Spleen (tissue), 7 donors: Measurements from ENCODE around the gene CDK14.

ENCODE experiments used
- CTCF ChIP-seq, 11 experiments: fragments of 200-600 bp in 7 of 11; fragments of 450-650 bp in 4 of 11; sonication (generic) in 4 of 11; IDR thresholded peaks in 8 of 11; conservative IDR thresholded peaks in 3 of 11; 1 replicate in 7 of 11; 2 replicates in 4 of 11; pipeline versions ENCODE4 v1.4.0 to v1.8.0; 2016 to 2021; ENCODE audit warnings: antibody characterized with exemption in 11 of 11, inconsistent platforms in 4 of 11, mild to moderate bottlenecking in 1 of 11
- POLR2A ChIP-seq, 3 donors: fragments of 450-650 bp; IDR thresholded peaks; one replicate each; pipeline ENCODE4 v1.5.1; 2017; ENCODE audit warnings: antibody characterized with exemption in 3 of 3, mild to moderate bottlenecking in 1 of 3
- POLR2AphosphoS5 ChIP-seq, 3 donors: sonication (generic); formaldehyde crosslinking; IDR thresholded peaks; one replicate each; pipeline ENCODE4 v1.5.1; 2017; ENCODE audit warnings: antibody characterized with exemption in 3 of 3
- donor health status: DM: no; HTN: no; CAD: no; lungs with moderate emphysema.
- donor health status: DM: no; HTN: no; CAD: no.
- donor health status: DM: no; HTN: no; CAD: no.

- no peak for TF ChIP-seq CTCF (IDR thresholded peaks at IDR 0.05 in 8 of 11, conservative IDR thresholded peaks at IDR 0.05 in 3 of 11)
- TF ChIP-seq POLR2AphosphoS5 (IDR thresholded peaks at IDR 0.05) = no peak
- TF ChIP-seq POLR2A (IDR thresholded peaks at IDR 0.05) = no peak
Measured at GRCh38 chr7:90677486-90678404, 81.6 kb downstream of the CDK14 start.
